ENCODE data around the gene STN1. TPM values are rescaled to one million over a fixed set of nuclear protein-coding genes. Genes with fewer than 3 reads are reported as not detected.

The STN1 gene
- polyA plus RNA-seq, 1 experiment = 17.8 TPM

DNA sequence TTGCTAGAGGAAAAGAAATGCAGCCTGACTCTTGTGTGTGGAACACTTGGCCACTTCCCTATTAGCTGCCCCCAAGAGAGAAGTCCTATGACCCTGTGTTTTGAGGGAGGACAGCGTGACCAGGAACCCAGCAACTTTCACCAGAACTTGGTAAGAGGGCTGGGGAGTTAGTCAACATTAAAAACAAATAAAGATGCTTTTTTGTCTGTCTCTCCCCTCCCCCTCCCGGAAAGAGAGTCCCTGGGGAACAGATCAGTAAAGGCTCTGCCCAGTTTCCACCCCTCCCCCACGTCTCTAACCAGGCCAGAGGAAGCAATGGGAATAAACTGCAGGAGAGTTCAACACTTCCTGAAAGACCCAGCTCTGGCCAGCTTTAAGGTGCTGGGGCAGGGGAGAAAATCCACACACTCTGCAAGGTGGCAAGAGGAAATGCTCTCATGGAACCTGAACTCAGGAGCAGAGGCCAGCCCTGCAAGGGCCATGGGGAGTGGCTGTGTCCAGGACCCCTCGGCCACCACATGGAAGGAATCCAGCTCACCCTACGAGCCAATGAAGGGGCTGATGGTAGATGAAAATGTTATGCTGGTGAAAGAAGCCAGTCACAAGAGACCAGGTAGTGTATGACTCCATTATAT, 84.1 kb downstream of the STN1 start:
- no peak for DNase-seq (ENCODE audit: low read depth)
- Histone ChIP-seq H3K27me3 (ENCODE audit: control insufficient read depth, insufficient read depth, low read length) (no peaks in the 10 kb centered on the region), H3K4me3 (ENCODE audit: low read depth, low read length) (no peak overlapping the region), H3K36me3 (ENCODE audit: control insufficient read depth, insufficient read depth, low read length) (no peaks in the 10 kb centered on the region)
- TF ChIP-seq, protein P1, sequence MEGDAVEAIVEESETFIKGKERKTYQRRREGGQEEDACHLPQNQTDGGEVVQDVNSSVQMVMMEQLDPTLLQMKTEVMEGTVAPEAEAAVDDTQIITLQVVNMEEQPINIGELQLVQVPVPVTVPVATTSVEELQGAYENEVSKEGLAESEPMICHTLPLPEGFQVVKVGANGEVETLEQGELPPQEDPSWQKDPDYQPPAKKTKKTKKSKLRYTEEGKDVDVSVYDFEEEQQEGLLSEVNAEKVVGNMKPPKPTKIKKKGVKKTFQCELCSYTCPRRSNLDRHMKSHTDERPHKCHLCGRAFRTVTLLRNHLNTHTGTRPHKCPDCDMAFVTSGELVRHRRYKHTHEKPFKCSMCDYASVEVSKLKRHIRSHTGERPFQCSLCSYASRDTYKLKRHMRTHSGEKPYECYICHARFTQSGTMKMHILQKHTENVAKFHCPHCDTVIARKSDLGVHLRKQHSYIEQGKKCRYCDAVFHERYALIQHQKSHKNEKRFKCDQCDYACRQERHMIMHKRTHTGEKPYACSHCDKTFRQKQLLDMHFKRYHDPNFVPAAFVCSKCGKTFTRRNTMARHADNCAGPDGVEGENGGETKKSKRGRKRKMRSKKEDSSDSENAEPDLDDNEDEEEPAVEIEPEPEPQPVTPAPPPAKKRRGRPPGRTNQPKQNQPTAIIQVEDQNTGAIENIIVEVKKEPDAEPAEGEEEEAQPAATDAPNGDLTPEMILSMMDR (IDR thresholded peaks at IDR 0.05; ENCODE audit: insufficient read depth, low read depth, low read length) = no peak
- ChIA-PET POLR2A (no interaction called here), CTCF (interaction anchor here (1.3 to 2.6 kb wide), 2 partner anchors 14 to 52 kb away, joined by 3 to 10 read pairs; no protein-coding TSS in a partner anchor)

DNA sequence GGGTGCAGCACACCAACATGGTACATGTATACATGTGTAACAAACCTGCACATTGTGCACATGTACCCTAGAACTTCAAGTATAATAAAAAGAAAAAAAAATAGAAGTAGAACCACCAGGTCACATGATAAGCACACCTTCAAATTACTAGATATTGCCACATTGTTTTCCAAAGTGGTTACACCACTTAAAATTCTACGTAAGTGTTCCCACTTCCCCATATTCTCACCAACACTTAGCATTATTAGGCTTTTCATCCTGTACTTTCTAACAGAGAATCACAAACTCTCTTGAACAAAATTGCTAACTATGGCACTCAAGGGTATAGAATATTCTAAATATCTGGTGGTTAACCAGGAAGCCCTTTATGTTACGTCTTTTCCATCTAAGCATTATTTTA, 85.2 kb downstream of the STN1 start:
- ChIA-PET CTCF (interaction anchor here (1.3 to 2.6 kb wide), 2 partner anchors 15 to 51 kb away, joined by 3 to 10 read pairs; no protein-coding TSS in a partner anchor), POLR2A (no interaction called here)
- no peaks in the 10 kb centered on the region for H3K27me3 ChIP-seq (ENCODE audit: control insufficient read depth, insufficient read depth, low read length)
- H3K4me3 ChIP-seq (ENCODE audit: low read depth, low read length) = no peak overlapping the region
- no peak for DNase-seq (ENCODE audit: low read depth)
- H3K36me3 ChIP-seq (ENCODE audit: control insufficient read depth, insufficient read depth, low read length) = no peaks in the 10 kb centered on the region
- TF ChIP-seq, protein P1 (IDR thresholded peaks at IDR 0.05; ENCODE audit: insufficient read depth, low read depth, low read length) = no peak

Other genes with a start within 250 kb of the STN1 start
- 43.9 and 50.2 TPM in 2 replicates for gene SH3PXD2A, start 62.6 kb downstream of the STN1 start, polyA plus RNA-seq (2011; rRNA removed)
- gene SLK, start 49.0 kb upstream of the STN1 start, polyA plus RNA-seq (2011; rRNA removed) = 3.5 and 9.8 TPM in 2 replicates
- gene COL17A1, start 167.7 kb upstream of the STN1 start, polyA plus RNA-seq (2011; rRNA removed) = 0.01 and 0.02 TPM in 2 replicates
- gene SFR1, start 204.0 kb upstream of the STN1 start, polyA plus RNA-seq (2011; rRNA removed) = 1.5 and 2.4 TPM in 2 replicates